ENCODE measurements around the gene PHC3.

The PHC3 gene

GRCh38 chr3:170085396-170085795 lies 96.1 kb downstream of the PHC3 start:
- DNase-seq (ENCODE audit: low read depth), result no peak
- in situ Hi-C loops (cut with HindIII; ENCODE audit: low sequenced_read_pairs), result no loop called here
- TF ChIP-seq CTCF (IDR thresholded peaks at IDR 0.05; ENCODE audit: low read depth, low read length, missing control alignments), result no peak
- no peak overlapping the region for H3K4me3 ChIP-seq (ENCODE audit: low read depth, low read length)

- in situ Hi-C loops (cut with HindIII; ENCODE audit: low sequenced_read_pairs), result no loop called here
- no peak for TF ChIP-seq CTCF (IDR thresholded peaks at IDR 0.05; ENCODE audit: low read depth, low read length, missing control alignments)
- no peak overlapping the region for H3K4me3 ChIP-seq (ENCODE audit: low read depth, low read length)
- DNase-seq (ENCODE audit: low read depth), result no peak
Observed at GRCh38 chr3:170083343-170083742, 98.2 kb downstream of the PHC3 start.

GRCh38 chr3:170081079-170081741 lies 100.3 kb downstream of the PHC3 start:
- TF ChIP-seq CTCF (IDR thresholded peaks at IDR 0.05; ENCODE audit: low read depth, low read length, missing control alignments), result no peak
- peak; percentile 81 for DNase-seq (ENCODE audit: low read depth)
- H3K4me3 ChIP-seq (ENCODE audit: low read depth, low read length), result no peak overlapping the region
- in situ Hi-C loops (cut with HindIII; ENCODE audit: low sequenced_read_pairs), result no loop called here

GRCh38 chr3:170080605-170081004 lies 100.9 kb downstream of the PHC3 start:
- in situ Hi-C loops (cut with HindIII; ENCODE audit: low sequenced_read_pairs), result no loop called here
- no peak overlapping the region for H3K4me3 ChIP-seq (ENCODE audit: low read depth, low read length)
- TF ChIP-seq CTCF (IDR thresholded peaks at IDR 0.05; ENCODE audit: low read depth, low read length, missing control alignments), result no peak
- DNase-seq (ENCODE audit: low read depth), result no peak

GRCh38 chr3:170079536-170080165 lies 101.9 kb downstream of the PHC3 start:
- H3K4me3 ChIP-seq (ENCODE audit: low read depth, low read length), result no peak overlapping the region
- in situ Hi-C loops (cut with HindIII; ENCODE audit: low sequenced_read_pairs), result no loop called here
- no peak for TF ChIP-seq CTCF (IDR thresholded peaks at IDR 0.05; ENCODE audit: low read depth, low read length, missing control alignments)
- no peak for DNase-seq (ENCODE audit: low read depth)

GRCh38 chr3:170078620-170079281 lies 102.8 kb downstream of the PHC3 start:
- no peak overlapping the region for H3K4me3 ChIP-seq (ENCODE audit: low read depth, low read length)
- no peak for DNase-seq (ENCODE audit: low read depth)
- no peak for TF ChIP-seq CTCF (IDR thresholded peaks at IDR 0.05; ENCODE audit: low read depth, low read length, missing control alignments)
- in situ Hi-C loops (cut with HindIII; ENCODE audit: low sequenced_read_pairs), result no loop called here
